Measurements from ENCODE around the gene CHRND. TPM values are rescaled to one million over a fixed set of nuclear protein-coding genes. Genes with fewer than 3 reads are reported as not detected.

The CHRND gene
- total and polyA plus RNA-seq, 2 experiments from 2014 or later = not detected

GRCh38 chr2:232527905-232528470 lies 2.0 kb downstream of the CHRND start:
- no peak for TF ChIP-seq CTCF (IDR thresholded peaks at IDR 0.05; ENCODE audit: poor library complexity)
- no peak for TF ChIP-seq EZH2phosphoT487 (IDR thresholded peaks at IDR 0.05; ENCODE audit: low read depth, severe bottlenecking, unreplicated experiment)
- TF ChIP-seq EZH2 (IDR thresholded peaks at IDR 0.05; ENCODE audit: borderline replicate concordance) = no peak
- no peak for DNase-seq (ENCODE audit: low spot score)
- H3K27me3 ChIP-seq = peaks cover 19% of the 10 kb centered on the region
- 83% methylated on average over 6 of the region's 6 CpGs for WGBS (ENCODE audit: low lambda C conversion rate, missing lambda C conversion rate)
- H3K27ac ChIP-seq = no peak overlapping the region
- no peaks in the 10 kb centered on the region for H4K20me1 ChIP-seq (ENCODE audit: insufficient read depth, poor library complexity, severe bottlenecking)
- H3K4me1 ChIP-seq (ENCODE audit: insufficient read depth) = peaks cover 7% of the 10 kb centered on the region
- no peaks in the 10 kb centered on the region for H3K36me3 ChIP-seq (replicated peaks; ENCODE audit: insufficient read depth, low read depth)
- H3K4me2 ChIP-seq = no peak overlapping the region
- H3K4me3 ChIP-seq = no peak overlapping the region
- H3K9me3 ChIP-seq (ENCODE audit: low read depth) = no peaks in the 10 kb centered on the region
- no peak overlapping the region for H2AFZ ChIP-seq
- no peaks in the 10 kb centered on the region for H3K9me2 ChIP-seq (replicated peaks; ENCODE audit: insufficient read depth)
- no peaks in the 10 kb centered on the region for H3K79me2 ChIP-seq

GRCh38 chr2:232528746-232529460 lies 2.9 kb downstream of the CHRND start:
- WGBS (ENCODE audit: low lambda C conversion rate, missing lambda C conversion rate) = 87% methylated on average over 10 of the region's 11 CpGs
- no peak overlapping the region for H3K27ac ChIP-seq
- no peaks in the 10 kb centered on the region for H3K79me2 ChIP-seq
- peaks cover 2% of the 10 kb centered on the region for H3K4me1 ChIP-seq (ENCODE audit: insufficient read depth)
- H2AFZ ChIP-seq = no peak overlapping the region
- no peaks in the 10 kb centered on the region for H3K9me2 ChIP-seq (replicated peaks; ENCODE audit: insufficient read depth)
- H3K9me3 ChIP-seq (ENCODE audit: low read depth) = no peaks in the 10 kb centered on the region
- peaks cover 9% of the 10 kb centered on the region for H3K27me3 ChIP-seq
- no peaks in the 10 kb centered on the region for H3K36me3 ChIP-seq (replicated peaks; ENCODE audit: insufficient read depth, low read depth)
- no peak for DNase-seq (ENCODE audit: low spot score)
- no peaks in the 10 kb centered on the region for H4K20me1 ChIP-seq (ENCODE audit: insufficient read depth, poor library complexity, severe bottlenecking)
- H3K4me3 ChIP-seq = no peak overlapping the region
- TF ChIP-seq EZH2 (IDR thresholded peaks at IDR 0.05; ENCODE audit: borderline replicate concordance) = no peak
- no peak for TF ChIP-seq CTCF (IDR thresholded peaks at IDR 0.05; ENCODE audit: poor library complexity)
- no peak for TF ChIP-seq EZH2phosphoT487 (IDR thresholded peaks at IDR 0.05; ENCODE audit: low read depth, severe bottlenecking, unreplicated experiment)
- H3K4me2 ChIP-seq = no peak overlapping the region

GRCh38 chr2:232529806-232530547 lies 4.0 kb downstream of the CHRND start:
- Histone ChIP-seq H2AFZ (no peak overlapping the region), H3K4me3 (no peak overlapping the region), H3K9me2 (replicated peaks; ENCODE audit: insufficient read depth) (no peaks in the 10 kb centered on the region), H3K27ac (no peak overlapping the region), H3K9me3 (ENCODE audit: low read depth) (no peaks in the 10 kb centered on the region), H3K27me3 (no peaks in the 10 kb centered on the region), H3K79me2 (no peaks in the 10 kb centered on the region), H3K36me3 (replicated peaks; ENCODE audit: insufficient read depth, low read depth) (no peaks in the 10 kb centered on the region), H3K4me2 (no peak overlapping the region), H3K4me1 (ENCODE audit: insufficient read depth) (no peaks in the 10 kb centered on the region), H4K20me1 (ENCODE audit: insufficient read depth, poor library complexity, severe bottlenecking) (no peaks in the 10 kb centered on the region)
- no peak for DNase-seq (ENCODE audit: low spot score)
- WGBS (ENCODE audit: low lambda C conversion rate, missing lambda C conversion rate) = 93% methylated on average over 13 of the region's 17 CpGs
- TF ChIP-seq EZH2phosphoT487 (IDR thresholded peaks at IDR 0.05; ENCODE audit: low read depth, severe bottlenecking, unreplicated experiment) (no peak), CTCF (IDR thresholded peaks at IDR 0.05; ENCODE audit: poor library complexity) (no peak), EZH2 (IDR thresholded peaks at IDR 0.05; ENCODE audit: borderline replicate concordance) (no peak)
